Measurements from ENCODE around the gene LUM. TPM values are rescaled to one million over a fixed set of nuclear protein-coding genes. Genes with fewer than 3 reads are reported as not detected.

Gene LUM
- total and polyA plus RNA-seq, 3 experiments from 2014 or later, result not detected

Other genes starting within 250 kb of the LUM start
- not detected for gene CCER1, start 156.3 kb downstream of the LUM start, total RNA-seq
- gene CCER1, start 156.3 kb downstream of the LUM start, polyA plus RNA-seq, result not detected
- not detected for gene EPYC, start 106.5 kb downstream of the LUM start, total RNA-seq
- not detected for gene EPYC, start 106.5 kb downstream of the LUM start, polyA plus RNA-seq
- gene KERA, start 53.5 kb downstream of the LUM start, total RNA-seq, result not detected
- gene KERA, start 53.5 kb downstream of the LUM start, polyA plus RNA-seq, result not detected
- gene DCN, start 71.3 kb upstream of the LUM start, total RNA-seq, result not detected
- gene DCN, start 71.3 kb upstream of the LUM start, polyA plus RNA-seq, result not detected